ENCODE data around the gene ENDOU. TPM values are rescaled to one million over a fixed set of nuclear protein-coding genes. Genes with fewer than 3 reads are reported as not detected.

Gene ENDOU
- total RNA-seq, 1 experiment from 2014 or later = not detected

DNA sequence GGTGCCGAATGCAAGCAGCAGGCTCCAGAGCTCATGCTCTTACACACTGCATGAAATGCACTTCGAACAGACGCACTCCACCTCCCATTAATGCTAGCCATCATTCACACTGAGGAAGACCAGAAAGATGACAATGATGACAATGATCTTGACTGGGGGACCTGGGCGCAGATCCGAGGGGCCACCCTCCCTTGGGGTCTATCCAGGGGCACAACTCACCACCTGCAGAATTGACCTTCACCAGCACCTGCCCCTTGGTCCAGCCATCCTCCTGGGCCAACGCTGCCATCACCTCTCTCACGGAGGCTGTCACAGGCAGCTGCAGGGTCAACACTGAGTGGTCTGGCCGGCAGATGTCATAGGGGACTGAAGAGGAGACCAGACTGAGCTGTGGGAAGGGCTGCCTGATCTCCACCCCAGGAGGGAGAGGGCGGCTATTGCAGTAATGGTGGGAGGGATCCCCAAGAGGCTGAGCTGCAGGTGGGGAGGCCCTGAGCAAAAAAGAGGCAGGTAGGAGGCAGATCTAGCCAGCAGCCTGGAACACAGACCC, 18.1 kb upstream of the ENDOU start:
- DNase-seq (ENCODE audit: low spot score) = no peak

DNA sequence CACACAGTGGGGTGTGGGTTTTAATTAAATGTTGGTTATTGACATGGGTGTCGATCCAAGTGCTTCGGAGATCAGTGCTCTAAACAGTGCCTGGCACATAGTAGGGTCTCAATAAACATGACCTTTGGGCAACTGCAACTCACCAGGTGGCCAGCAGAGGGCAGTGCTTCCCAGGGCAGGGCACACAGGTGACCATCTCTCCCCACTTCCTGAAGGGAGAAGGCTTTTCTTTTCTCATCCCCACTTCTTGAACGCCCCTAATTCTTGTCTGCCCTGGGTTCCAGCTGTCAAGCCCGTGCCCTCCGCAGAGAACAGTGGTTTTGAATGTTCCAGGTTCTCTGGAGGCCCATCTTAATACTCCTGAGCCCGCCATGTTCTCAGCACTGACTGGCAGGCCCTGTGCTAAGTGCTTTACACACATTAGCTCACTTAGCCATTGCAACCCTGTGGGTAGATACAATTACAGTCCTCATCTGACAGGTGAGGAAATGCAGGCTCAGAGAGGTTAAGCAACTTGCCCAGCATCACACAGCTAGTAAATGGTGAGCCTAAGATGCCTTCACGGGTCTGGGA, 17.0 kb upstream of the ENDOU start:
- peak; percentile 32 for DNase-seq (ENCODE audit: low spot score)

DNA sequence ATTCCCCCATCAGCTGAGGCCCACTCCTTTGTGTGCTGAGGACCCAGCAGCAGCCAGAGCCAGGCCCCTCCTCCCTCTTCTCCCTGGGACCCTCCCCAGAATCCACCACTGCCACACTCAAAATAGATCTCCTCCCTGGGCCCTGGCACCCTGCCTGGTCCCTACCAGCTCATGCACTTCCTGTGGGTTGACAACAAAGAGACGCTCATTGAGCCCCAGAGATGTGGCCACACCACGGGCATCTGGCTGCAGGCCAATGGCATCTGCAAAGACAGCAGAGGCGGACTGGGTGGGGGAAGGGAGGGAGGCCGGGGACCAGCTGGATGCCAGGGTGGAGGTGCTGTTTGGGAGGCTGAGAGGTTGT, 16.0 kb upstream of the ENDOU start:
- DNase-seq (ENCODE audit: low spot score) = peak; percentile 95

DNA sequence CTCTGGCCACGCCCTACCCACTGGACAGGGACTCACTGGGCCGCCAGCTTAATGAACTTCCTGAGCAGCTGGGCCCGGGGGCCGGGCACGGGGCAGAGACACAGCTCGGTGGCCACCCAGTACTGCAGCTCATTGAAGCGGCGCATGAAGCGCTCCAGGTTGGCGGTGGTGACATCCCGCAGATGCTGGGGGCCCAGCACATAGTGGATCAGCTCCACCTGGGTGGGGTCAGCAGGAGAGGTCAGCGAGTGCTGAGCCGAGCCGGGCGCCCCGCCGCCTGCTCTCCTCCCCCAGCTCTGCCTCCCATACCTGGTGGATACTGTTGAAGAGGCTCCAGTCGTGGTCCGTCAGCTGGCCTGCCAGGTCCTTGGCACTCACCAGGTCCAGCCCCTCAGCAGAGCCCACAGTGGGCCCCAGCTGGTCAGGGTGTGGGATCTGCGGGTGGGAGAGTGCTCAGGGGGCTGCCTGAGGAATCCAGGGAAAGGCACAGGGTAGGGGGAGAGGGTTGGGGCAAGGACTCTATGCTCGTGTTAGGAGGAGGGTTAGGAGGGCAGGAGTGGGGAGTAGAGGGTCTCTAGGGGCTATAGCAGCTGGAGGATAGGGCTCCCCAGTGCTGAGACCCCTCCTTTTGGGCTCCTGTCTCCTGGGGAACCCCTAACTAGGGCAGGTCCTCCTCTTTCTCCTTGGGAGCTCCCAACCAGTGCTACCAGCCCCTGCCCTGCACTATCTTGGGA, 15.5 kb upstream of the ENDOU start:
- no peak for DNase-seq (ENCODE audit: low spot score)

DNA sequence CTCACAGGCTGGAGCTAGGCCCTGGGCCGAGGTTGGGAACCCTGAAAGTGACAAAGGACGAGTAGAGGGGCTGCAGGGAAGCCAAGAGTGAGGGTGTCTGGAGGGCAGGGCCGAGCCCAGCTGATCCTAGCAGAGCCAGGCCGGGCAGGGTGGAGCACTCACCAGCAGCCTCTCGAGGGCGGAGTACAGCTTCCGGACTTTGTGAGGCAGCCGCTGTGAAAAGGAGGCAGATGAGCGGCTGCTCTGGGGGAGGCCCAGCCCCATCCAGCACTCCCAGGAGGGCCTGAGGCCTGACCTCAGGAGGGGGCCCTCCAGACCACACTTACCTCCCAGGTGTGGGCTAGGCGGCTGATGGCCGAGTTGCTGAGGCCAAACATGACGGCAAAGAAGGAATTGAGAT, 14.7 kb upstream of the ENDOU start:
- no peak for DNase-seq (ENCODE audit: low spot score)

DNA sequence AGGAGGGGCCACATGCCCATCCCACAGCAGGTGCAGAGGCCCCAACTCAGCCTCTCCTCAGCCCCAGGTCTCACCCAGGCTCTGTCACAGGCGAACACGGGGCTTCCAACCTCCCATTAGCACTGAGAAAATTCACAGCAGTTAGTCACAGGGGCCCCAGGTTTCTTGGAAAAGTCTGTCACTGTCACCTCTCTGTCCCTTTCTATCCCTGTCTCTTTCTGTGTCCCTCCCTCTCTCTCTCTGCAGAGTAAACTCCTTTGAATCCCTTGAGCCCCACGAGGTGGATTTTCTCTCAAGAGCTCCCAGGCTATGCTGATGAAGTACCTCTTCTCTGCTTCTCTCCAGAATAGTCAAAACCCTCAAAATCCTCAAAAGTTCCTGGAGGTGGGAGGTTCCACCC, 14.0 kb upstream of the ENDOU start:
- DNase-seq (ENCODE audit: low spot score) = no peak

DNA sequence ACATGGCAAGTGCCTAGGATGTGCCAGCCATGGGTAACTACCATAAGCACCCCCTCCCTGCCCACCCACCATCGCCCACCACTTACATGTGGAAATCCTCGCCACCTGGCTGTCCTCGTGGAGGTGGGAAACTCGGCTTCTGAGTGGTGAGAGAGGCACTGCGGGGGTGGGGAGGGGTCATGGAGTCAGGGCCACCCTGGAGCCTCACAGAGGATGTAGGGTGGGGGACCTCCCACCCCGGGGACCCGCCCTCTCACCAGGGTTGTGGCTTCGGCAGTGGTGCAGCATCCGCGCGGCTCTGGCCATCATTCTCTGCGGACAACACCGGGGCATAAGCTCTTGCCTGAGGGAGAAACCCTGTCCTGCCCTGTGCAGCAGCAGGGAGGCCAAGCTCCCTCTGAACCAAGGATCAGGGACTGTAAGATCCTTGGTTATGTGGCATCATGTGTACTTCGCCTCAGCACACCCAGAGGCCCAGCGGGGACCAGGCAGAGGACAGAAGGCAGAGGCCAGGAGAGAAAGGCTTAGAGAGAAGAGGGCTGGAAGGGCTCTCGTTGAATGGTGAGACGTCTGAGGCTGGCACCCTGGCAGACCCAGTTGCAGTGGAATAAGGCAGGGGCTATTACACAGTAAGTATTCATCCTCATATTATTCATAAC, 12.8 kb upstream of the ENDOU start:
- DNase-seq (ENCODE audit: low spot score) = no peak

DNA sequence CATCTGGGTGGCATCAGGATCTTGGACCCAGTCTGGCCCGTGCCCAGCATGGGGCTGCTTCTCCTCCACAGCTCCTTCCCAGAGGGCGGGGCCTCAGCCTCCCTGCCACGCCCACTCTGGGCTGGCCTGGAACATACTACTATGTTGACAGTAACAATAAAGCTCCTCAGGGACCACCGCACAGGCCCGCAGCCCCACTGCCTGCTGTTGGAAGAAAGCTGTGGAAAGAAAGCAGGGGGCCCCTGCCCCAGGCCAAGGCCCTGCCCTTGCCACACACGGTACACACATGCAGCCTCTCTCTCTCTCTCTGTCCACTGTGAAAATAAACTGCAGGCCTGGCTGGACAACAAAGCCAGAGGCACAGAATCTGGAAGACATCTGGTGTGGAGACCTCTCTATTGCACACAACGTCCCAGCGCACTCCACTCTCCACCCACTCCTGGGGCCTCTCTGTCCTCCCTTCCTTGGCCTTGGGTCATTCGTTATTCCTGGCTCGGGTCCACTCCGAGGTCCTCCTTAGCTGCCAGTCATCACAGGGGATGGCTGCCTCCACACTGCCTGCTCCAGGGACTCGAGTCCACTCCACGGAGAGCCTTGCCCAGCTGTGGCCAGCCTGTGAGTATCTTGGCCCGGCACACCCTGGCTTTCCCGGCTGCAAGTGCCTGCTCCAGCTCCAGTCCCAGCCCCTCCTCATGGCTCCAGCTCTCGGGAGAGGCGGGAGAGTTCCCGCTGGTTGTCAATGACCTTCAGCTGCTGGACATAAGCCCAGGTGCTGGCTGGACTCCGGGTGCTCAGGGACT, 11.8 kb upstream of the ENDOU start:
- DNase-seq (ENCODE audit: low spot score) = no peak

DNA sequence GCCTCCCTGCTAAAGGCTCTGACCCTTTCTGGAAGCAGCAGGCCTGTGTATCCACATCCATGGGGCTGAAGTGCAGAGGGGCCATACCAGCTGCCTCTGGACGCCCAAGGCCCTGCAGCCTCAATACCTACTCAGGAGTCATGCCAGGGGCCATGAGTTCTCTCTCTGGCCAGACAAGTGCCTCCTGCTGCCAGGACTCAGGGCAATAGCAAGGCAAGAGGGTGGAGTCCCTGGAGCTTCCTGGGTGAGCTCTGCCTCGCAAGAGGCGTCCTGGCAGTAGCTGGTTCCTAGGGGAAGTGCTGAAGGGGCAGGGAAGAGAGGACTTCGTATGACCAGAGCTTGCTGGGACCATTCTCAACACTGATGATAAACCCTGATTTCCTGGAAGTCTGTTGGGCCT, 10.9 kb upstream of the ENDOU start:
- DNase-seq (ENCODE audit: low spot score) = no peak

DNA sequence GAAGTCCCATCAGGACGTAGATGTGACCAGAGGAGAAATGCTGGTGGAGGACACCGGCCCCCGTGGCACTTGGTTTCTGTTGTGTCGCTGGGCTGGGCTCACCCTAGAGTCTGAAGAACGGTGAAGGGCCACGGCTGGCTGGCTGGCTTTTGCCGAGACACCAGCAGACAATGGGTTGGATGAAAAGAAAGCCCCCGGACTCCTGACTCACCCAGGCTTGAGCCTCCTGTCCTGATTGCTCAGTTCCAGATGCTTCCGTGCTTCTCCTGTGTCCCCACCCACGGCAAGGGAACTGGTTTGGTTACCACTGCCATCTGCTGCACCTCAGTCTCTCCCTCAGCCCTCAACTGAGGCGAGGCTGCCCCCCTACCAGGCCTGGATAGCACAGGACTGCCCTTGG, 10.4 kb upstream of the ENDOU start:
- DNase-seq (ENCODE audit: low spot score) = no peak

DNA sequence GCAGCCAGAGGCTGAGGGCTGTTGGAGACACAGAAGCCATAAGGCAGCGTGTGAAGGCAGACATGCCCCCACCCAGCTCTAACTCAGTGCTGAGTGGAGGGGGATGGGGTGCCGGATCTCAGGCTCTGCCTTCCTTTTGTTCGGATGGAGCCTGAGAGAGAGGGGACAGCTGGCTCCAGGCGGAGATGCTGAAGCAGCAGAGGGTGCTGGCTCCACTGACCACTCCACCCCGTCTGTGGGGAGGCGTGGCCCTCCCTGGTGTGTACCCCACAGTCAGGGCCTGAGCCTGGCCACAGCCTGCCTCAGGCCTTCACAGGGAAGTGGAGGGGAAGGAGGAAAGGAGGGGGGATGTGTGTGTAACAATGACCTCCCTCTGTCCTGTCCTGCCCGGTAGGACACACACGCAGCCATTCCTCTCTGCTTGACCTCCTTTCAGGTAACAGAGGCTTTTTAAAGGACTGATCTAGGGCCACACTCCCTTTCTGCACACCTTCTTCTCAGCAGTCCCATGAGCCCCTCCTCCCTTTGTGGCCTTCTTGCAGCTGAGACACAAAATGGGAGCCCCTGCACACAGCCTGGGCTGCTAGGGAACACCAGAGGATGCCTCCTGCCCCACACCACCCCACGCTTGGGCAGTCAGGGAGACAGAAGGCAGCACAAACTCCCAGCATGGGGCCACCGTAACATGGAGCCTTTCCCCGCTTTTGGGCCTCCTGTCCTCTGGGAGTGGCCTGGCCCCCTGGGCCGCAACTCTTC, 9.6 kb upstream of the ENDOU start:
- DNase-seq (ENCODE audit: low spot score) = no peak

DNA sequence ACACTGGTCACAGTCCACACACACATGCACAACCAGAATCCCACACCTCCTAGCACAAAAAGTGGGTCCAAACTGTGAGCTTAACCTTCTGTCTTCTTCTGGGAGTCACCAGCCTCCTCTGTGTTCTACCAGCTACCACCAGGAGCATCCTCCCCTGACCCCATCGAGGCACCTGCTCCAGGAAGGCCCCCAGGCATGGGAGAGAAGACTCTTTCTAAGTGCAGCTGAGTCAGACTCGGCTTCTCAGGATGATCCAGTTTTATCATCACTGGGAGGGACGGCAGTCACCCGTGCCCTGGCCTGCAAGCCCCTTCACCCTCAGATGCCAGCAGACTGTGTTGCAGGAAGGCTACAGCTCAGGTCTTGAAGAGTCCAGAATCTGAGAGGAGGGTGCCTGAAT, 7.9 kb upstream of the ENDOU start:
- no peak for DNase-seq (ENCODE audit: low spot score)

DNA sequence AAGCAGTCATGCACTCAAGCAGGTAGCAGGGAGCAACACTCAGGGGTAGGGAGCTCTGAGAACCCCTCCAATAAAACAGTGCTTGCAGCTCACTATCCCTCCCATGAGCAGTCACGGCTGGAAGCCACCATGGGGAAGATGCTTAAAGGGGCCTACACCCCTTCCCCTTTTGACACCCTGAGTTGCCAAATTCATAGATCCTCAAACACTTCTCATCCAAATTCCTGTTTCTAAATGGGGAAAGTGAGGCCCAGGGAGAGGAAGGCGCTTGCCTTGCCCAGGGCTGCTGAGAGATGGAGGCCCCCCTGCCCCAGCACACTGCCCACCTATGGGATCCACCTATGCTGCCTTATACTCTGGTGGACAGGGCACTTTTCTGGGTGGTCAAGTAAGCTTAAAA, 7.2 kb upstream of the ENDOU start:
- no peak for DNase-seq (ENCODE audit: low spot score)

DNA sequence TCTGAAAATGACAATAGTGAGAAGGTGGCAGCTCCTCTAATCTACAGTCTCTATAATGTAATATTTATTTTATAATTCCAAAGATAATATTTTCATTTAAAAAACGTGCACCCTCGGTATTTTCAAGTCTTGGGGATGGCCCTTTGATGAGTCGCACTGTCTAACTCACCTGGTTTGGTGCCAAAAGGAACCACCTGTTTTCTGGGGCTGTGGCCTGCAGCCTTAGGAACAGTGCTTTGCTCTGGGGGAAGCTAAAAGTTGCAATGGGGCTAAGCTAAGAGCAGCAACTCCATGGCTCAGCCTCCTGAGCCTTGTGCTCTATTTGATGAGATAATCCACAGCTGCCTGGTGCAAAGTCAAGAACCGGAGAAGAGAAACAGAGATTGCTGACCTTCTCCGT, 6.4 kb upstream of the ENDOU start:
- no peak for DNase-seq (ENCODE audit: low spot score)

DNA sequence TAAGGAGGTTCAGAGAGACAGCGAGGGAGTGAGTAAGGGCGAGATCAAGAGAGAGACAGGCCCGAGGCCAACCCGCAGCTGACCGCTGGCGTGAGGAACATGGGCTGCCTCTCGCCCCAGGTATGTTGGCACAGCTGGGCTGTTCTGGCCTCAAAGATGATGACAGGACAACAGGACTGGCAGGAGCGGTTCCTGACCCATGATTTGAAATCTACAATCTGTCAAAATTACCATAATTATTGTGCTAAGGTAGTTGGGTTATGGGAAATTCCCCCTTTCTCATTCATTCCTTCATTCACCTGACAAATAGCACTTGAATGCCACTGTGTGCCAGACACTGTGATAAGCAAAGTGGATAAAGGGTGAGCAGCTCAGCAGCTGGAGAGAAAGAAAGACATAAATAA, 5.1 kb upstream of the ENDOU start:
- no peak for DNase-seq (ENCODE audit: low spot score)

DNA sequence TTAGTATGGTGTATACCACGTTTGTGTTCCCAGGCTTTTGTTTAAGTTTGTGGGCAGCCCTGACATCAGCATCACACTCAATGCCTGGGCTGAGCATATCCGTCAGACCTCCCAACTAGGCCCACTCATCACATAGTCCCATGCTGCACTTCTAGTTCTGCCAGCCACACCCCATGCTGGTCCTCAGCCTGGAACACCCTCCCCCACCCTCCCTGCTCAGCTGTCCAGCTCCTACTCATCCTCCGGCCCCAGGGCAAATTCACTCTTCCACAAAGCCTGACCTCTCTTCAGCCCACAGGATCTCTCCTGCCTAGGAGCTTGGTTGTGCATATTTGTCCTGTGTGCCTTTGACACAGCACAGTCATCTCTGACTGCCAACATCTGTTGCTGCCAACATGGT, 3.9 kb upstream of the ENDOU start:
- DNase-seq (ENCODE audit: low spot score) = no peak

DNA sequence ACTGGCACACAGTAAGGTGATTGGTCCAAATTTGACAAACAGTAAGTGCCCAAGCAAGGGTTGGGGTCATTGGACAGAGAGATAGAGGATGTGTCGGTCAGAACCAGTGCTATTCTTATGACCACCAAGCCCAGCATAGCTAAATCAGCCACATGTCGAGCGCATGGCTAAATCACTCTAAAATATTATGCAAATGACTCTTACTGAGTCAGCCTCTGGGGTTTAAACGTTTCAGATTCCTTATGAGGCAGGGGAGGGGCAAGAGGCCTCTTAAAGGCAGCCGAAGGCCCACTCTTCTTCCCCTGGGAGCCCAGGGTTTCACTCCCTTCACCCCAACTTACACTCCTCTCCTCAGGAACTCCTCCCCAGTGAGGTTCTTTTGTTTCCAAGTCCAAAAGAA, 603 bp upstream of the ENDOU start:
- DNase-seq (ENCODE audit: low spot score) = no peak

DNA sequence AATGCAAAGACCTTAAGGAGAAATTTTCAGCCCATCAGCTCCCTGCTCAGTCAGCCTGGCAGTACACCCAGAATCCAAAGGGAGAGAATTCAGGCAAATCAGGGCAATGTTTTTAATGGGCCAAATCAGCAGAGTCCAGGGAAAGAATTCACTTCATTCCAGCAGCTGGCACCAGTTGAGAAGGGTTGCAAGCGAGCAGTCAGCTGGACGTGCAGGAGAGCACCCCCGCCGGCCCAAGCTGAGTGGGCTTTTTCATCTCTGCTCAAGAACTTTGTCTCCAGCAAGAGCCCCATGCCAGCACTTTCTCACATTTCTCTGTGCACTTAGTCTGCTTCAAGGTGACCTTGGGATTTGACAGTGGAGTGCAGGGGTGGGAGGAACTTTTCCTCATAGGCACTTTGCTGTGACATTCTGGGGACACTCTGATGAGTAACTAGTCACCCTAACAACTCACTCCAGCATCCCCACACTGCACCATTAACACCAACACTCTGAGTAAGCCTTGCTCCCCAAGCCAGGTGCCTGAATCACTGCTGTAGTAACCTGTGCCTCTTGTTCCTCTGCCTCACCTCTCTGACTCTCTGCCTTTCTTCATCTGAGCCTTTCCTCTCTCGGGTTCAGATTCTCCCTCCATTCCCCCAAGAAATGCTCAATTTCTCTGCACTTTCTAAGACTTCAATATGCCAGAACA, 2.2 kb downstream of the ENDOU start:
- no peak for DNase-seq (ENCODE audit: low spot score)

DNA sequence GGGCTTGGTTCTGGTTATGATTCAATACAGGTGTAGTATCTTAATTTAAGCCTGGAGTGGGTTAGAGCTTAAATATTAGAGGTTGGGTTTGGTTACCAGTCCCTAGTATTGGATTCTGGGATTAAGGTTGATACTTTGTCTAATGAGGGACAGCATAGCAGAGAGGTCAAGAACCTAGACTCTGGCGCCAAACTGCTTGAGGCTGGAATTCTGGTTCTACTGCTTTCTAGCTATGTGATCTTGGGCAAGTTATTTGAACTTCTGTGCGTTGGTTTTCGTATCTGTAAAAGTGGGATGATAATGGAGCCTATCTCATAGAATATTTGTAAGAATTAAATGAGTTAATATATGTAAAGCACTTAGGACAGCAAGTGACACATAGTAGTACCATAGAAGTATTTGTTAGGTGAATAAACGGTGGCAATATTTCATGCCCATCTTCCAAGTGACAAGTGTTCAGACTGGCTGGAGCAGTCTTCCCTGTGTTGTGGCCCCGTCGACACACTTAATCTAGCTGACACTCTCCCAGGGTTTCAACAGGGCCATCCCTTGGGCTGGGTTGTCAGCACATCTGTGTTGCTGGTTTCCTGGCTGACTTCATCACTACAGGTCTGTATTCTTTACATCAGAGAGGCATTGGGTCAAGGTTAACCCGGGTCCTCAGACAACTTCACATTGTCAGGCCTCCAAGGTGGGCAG, 3.0 kb downstream of the ENDOU start:
- no peak for DNase-seq (ENCODE audit: low spot score)

DNA sequence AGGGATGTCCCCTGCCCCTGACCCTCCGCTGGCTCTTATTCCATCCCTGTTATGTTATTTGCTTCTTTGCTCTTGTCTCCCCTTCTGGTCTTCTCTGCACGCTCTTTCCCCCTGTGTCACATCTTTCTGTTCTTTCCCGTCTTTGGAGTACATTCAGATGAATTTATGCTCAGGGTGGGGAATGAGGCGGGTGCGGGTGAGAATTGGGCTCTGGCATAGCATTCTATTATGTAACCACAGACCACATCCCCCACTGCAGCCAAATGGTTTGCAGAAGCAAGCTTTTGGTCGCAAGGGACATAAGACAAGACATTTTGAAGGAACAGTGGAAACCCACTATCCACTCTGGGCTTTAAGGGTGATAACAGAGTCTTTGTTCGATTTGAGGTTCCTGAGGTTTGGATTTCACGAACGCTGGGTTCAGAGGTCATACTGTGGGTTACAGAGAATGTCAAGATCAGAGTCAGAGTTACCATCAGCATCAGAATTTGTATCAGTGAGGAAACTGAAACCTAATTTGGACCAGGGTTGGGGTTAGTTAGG, 3.8 kb downstream of the ENDOU start:
- no peak for DNase-seq (ENCODE audit: low spot score)

All from H4 (cell line).